ES-I3 (cell line): Measurements from ENCODE around the gene HACD2.
"Not testable (repeated sequence)": the region's sequence is repeated elsewhere in the genome, so short reads cannot be mapped to it uniquely, and the experiment has no call there.

Experiments
- H3K36me3 ChIP-seq: 2 replicates; pipeline ENCODE4 v1.6.1; 2013; ENCODE audit warnings: mild to moderate bottlenecking, low read length, control low read depth, moderate library complexity; ENCODE audit not compliant: insufficient read depth
- H3K4me1 ChIP-seq: 2 replicates; pipeline ENCODE4 v1.6.1; 2013; ENCODE audit warnings: mild to moderate bottlenecking, control low read depth, low read length; ENCODE audit not compliant: insufficient read depth
- H3K9ac ChIP-seq: 2 replicates; pipeline ENCODE4 v1.6.1; 2013; ENCODE audit warnings: low read depth, mild to moderate bottlenecking, low read length, moderate library complexity
- H3K9me3 ChIP-seq: 2 replicates; pipeline ENCODE4 v1.6.1; 2013; ENCODE audit warnings: mild to moderate bottlenecking, low read length, moderate library complexity; ENCODE audit not compliant: control insufficient read depth, insufficient read depth

Gene HACD2

DNA sequence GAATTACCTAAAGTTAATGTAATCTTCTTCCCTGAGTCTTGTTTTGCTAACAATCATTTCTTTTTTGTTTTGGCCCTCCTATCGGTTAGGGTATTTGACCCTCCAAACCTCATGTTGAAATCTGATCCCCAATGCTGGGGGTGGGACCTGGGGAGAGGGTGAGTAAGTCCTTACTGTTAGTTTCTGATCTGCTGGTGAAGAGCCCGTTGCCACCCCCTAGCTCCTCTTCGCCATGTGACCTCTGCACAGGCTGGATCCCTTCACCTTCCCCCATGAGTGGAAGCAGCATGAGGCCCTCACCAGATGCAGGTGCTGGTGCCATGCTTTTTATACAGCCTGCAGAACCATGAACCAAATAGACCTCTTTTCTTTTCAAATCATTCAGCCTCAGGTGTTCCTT lies 73.1 kb downstream of the HACD2 start:
- H3K9me3 ChIP-seq = no peaks in the 10 kb centered on the region; the same call in 1 of the 2 replicates
- no peak overlapping the region for H3K9ac ChIP-seq
- H3K36me3 ChIP-seq = no peaks in the 10 kb centered on the region
- H3K4me1 ChIP-seq = no peaks in the 10 kb centered on the region

GRCh38 chr3:123511084-123511483 lies 73.8 kb downstream of the HACD2 start:
- no peaks in the 10 kb centered on the region for H3K36me3 ChIP-seq
- H3K9ac ChIP-seq = no peak overlapping the region
- H3K4me1 ChIP-seq = no peaks in the 10 kb centered on the region

GRCh38 chr3:123508178-123508577 lies 76.7 kb downstream of the HACD2 start:
- Histone ChIP-seq H3K9ac (no peak overlapping the region), H3K36me3 (no peaks in the 10 kb centered on the region), H3K9me3 (no peaks in the 10 kb centered on the region), H3K4me1 (peaks cover 6% of the 10 kb centered on the region; the same call in 1 of the 2 replicates)

More at GRCh38 chr3:123511084-123511483, 73.8 kb downstream of the HACD2 start:
- H3K9me3 ChIP-seq = no peaks in the 10 kb centered on the region; the same call in 1 of the 2 replicates

GRCh38 chr3:123505820-123506219 lies 79.0 kb downstream of the HACD2 start:
- Histone ChIP-seq H3K4me1 (peaks cover 6% of the 10 kb centered on the region; the same call in 1 of the 2 replicates), H3K9me3 (no peaks in the 10 kb centered on the region), H3K9ac (no peak overlapping the region), H3K36me3 (no peaks in the 10 kb centered on the region)

DNA sequence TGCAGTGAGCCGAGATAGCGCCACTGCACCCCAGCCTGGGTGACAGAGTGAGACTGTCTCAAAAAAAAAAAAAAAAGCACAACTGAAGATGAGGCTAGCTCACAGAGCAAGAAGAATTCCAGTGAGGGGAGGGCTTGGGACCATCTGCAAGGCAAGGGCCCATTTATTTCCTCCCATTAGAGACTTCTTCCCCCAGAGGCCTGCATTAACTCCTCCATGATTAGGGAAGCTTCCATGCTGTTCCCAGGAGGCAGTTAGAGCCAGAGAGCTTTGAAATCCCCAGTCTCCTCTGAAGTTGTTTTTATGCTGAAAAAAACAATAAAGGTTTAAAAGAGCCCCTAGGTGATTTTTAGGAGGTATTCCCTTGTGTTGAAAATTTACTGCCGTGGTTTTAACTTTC lies 81.7 kb downstream of the HACD2 start:
- no peaks in the 10 kb centered on the region; the same call in 1 of the 2 replicates for H3K36me3 ChIP-seq
- no peaks in the 10 kb centered on the region for H3K9me3 ChIP-seq
- H3K4me1 ChIP-seq = peaks cover 6% of the 10 kb centered on the region; the same call in 1 of the 2 replicates
- no peak overlapping the region for H3K9ac ChIP-seq

DNA sequence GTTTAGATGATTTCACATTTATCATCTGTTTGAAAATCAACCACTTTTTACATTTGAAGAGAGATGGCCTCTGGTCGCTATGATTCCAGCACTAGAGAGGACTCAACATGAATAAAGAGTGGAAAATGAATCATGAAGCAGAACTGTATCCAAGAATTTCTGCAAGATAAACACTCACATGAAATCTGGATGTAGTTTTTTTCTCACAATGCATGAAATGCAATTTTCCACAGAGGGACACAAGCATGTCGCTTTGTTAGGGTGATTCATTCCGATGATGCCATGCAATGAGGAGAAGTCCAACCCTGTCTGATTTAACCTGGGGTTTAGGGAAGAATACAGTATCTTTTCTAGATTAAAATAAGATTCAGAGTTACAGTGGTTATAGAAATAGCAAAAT lies 85.5 kb downstream of the HACD2 start:
- Histone ChIP-seq H3K9me3 (no peaks in the 10 kb centered on the region), H3K36me3 (no peaks in the 10 kb centered on the region; the same call in 1 of the 2 replicates), H3K4me1 (peaks cover 6% of the 10 kb centered on the region; the same call in 1 of the 2 replicates), H3K9ac (no peak overlapping the region)

DNA sequence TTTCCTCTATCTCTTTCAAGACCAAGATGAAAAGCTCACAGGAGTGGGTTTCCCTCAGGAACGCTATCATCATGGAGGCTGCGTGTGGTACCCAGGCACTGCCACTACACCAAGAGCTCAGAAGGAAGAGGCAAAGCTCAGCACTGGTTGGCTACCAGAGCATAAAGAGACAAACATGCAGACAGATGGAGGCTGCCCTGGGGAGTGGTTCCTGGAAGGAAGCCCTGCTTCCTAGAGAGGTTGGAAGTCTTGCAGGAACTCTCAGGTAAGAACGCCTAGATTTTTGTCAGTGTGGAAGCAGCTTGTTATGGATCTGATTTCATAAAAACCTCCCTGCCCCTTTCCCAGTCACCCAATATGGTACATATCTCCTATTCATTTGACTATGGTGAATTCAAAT lies 86.1 kb downstream of the HACD2 start:
- Histone ChIP-seq H3K9ac (no peak overlapping the region), H3K36me3 (no peaks in the 10 kb centered on the region; the same call in 1 of the 2 replicates), H3K9me3 (no peaks in the 10 kb centered on the region), H3K4me1 (peaks cover 6% of the 10 kb centered on the region; the same call in 1 of the 2 replicates)

DNA sequence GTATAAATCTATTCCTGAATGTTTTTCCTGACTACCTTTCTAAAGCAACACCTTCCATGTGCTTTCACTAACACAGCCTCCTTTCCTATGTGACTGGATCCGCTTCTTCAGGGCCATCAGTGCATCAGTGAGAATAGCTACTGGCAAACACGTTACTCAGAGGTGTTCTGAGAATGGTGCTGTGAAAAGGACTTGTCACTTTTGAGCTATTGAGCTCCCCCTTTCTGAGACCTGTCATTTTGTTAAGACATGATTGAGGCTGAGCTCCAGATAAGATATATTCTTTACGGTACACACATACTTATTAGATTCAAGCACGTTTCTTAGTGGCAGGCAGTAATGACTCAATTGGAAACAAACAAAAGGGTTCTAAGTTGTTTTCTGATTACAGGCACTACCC lies 90.9 kb downstream of the HACD2 start:
- no peak overlapping the region for H3K9ac ChIP-seq
- H3K36me3 ChIP-seq = no peaks in the 10 kb centered on the region; the same call in 1 of the 2 replicates
- no peaks in the 10 kb centered on the region for H3K4me1 ChIP-seq
- H3K9me3 ChIP-seq = no peaks in the 10 kb centered on the region

GRCh38 chr3:123491966-123492587 lies 92.8 kb downstream of the HACD2 start:
- no peak overlapping the region for H3K9ac ChIP-seq
- no peaks in the 10 kb centered on the region for H3K36me3 ChIP-seq
- H3K9me3 ChIP-seq = no peaks in the 10 kb centered on the region
- H3K4me1 ChIP-seq = no peaks in the 10 kb centered on the region

DNA sequence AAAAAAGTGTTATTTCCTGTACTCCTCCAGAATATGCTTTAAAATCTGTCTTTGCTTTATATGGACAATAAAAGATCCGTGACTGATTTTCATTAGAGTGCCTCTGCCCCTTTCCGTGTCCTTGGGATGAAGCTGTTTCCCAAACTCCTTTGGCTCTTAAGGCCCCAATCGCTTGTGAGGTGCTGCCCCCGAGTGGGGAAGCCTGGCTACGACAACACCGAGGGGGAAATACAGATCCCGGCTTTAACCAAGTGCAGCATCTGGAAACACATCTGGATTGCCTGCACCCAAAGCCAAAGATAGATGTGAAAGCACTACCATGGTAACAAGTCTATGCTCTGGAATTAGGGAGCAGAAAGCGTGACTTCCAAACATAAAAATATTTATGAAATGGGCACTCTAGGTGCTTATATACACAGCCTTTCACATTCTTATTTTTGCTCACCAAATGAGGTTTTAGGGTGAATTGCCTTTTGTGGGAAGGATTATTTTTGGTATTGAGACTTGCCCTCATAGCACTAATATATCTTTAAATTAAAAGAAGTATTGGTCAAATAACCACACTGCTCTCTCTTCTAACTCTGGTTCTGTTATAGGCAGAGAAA lies 95.4 kb downstream of the HACD2 start:
- Histone ChIP-seq H3K9ac (no peak overlapping the region), H3K36me3 (no peaks in the 10 kb centered on the region), H3K4me1 (no peaks in the 10 kb centered on the region), H3K9me3 (no peaks in the 10 kb centered on the region)

GRCh38 chr3:123488645-123489347 lies 96.1 kb downstream of the HACD2 start:
- Histone ChIP-seq H3K36me3 (no peaks in the 10 kb centered on the region), H3K9me3 (no peaks in the 10 kb centered on the region), H3K9ac (no peak overlapping the region), H3K4me1 (no peaks in the 10 kb centered on the region)

- H3K9ac ChIP-seq, H3K4me1 ChIP-seq, H3K9me3 ChIP-seq, H3K36me3 ChIP-seq: not testable (repeated sequence)
These were observed 97.8 kb downstream of the HACD2 start for GRCh38 chr3:123487063-123487462.

DNA sequence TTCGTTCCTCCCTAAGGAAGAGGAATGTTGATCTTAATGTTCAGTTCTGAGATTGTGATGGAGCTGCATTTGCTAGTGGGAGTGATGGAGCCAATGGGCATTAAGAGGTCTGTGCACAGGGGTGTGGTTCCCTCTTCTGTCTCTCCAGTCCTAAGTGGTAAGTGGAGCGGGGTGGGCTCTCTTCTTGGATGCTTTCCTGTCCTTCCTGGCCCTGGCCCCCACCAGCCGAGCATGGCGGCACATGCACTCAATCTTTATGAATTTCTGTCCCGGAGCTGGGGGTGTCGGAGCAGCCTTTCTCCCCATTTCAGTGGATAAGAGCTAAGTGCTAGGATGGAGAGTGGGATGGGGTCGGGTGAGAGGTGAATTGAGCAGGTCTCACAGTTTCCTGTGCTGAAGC lies 98.4 kb downstream of the HACD2 start:
- no peaks in the 10 kb centered on the region for H3K36me3 ChIP-seq
- H3K4me1 ChIP-seq = no peaks in the 10 kb centered on the region
- no peaks in the 10 kb centered on the region for H3K9me3 ChIP-seq
- no peak overlapping the region for H3K9ac ChIP-seq

GRCh38 chr3:123485551-123485950 lies 99.3 kb downstream of the HACD2 start:
- Histone ChIP-seq H3K9ac (no peak overlapping the region), H3K36me3 (no peaks in the 10 kb centered on the region), H3K9me3 (no peaks in the 10 kb centered on the region), H3K4me1 (no peaks in the 10 kb centered on the region)

- H3K36me3 ChIP-seq = no peaks in the 10 kb centered on the region
- H3K9me3 ChIP-seq = no peaks in the 10 kb centered on the region
- no peak overlapping the region for H3K9ac ChIP-seq
- no peaks in the 10 kb centered on the region for H3K4me1 ChIP-seq
These were observed 101.7 kb downstream of the HACD2 start for GRCh38 chr3:123483146-123483545.
